ENCODE measurements around the gene OBP2B.

Gene OBP2B

DNA sequence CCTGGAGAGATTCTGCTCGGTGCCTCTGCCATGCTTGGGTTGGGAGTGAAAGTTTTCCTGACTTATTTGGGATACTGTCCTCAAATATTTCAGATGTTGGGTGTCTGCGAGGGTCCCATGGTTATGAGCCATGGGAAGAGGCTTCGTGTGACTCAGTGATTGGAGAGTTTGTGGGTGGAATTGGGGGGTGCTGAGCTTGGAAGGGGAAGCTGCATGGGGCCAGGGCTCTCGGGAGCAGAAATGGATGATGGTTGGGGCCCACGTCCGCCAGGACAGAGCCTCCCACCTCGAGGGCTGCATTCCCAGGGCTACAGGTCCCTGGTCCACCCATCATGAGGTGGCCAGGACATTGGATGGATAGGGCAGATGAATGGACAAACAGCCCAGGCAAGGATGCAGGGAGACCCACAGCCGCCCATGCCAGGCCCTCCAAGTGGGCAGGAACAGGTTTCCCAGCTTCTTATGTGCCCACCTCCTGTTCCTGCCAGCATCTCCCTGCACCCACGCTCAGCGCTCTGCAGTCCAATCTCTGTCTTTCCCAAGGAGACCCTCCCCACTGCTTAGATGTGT is 5.5 kb downstream of the OBP2B start:
- DNase-seq: no peak
- H3K27ac ChIP-seq: no peak overlapping the region
- H3K9me3 ChIP-seq (ENCODE audit: severe bottlenecking): no peaks in the 10 kb centered on the region
- no peaks in the 10 kb centered on the region for H3K27me3 ChIP-seq (ENCODE audit: insufficient read depth, low read depth, severe bottlenecking)
- no peaks in the 10 kb centered on the region for H3K36me3 ChIP-seq
- no peak overlapping the region for H3K4me3 ChIP-seq (ENCODE audit: low read depth, low read length)
- TF ChIP-seq CTCF (IDR thresholded peaks at IDR 0.05; ENCODE audit: low read depth, low read length): no peak

GRCh38 chr9:133202688-133203453 is 6.2 kb downstream of the OBP2B start:
- H3K4me3 ChIP-seq (ENCODE audit: low read depth, low read length): no peak overlapping the region
- no peak for TF ChIP-seq CTCF (IDR thresholded peaks at IDR 0.05; ENCODE audit: low read depth, low read length)
- H3K27ac ChIP-seq: no peak overlapping the region
- DNase-seq: no peak
- no peaks in the 10 kb centered on the region for H3K36me3 ChIP-seq
- no peaks in the 10 kb centered on the region for H3K27me3 ChIP-seq (ENCODE audit: insufficient read depth, low read depth, severe bottlenecking)
- no peaks in the 10 kb centered on the region for H3K9me3 ChIP-seq (ENCODE audit: severe bottlenecking)

DNA sequence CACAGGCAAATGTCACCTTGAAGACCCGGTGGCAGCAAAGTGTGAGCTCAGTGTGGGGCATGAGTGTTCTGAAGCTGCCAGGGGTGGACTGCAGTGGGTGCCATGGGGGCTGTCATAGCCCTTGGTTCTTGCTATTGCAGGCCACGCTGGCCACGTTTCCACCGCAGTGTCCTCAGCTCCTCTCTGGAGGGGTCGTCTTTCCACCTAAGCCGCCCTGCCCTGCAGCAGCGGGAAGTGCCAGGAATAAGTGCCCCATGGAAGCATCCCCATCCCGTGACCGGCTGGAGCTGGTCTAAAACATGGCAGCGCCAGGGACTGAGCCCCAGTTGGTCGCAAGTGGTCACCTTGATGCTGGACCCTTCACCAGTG is 6.9 kb downstream of the OBP2B start:
- Histone ChIP-seq H3K27ac (no peak overlapping the region), H3K27me3 (ENCODE audit: insufficient read depth, low read depth, severe bottlenecking) (no peaks in the 10 kb centered on the region), H3K4me3 (ENCODE audit: low read depth, low read length) (no peak overlapping the region), H3K36me3 (no peaks in the 10 kb centered on the region), H3K9me3 (ENCODE audit: severe bottlenecking) (no peaks in the 10 kb centered on the region)
- TF ChIP-seq CTCF (IDR thresholded peaks at IDR 0.05; ENCODE audit: low read depth, low read length): no peak
- DNase-seq: no peak

DNA sequence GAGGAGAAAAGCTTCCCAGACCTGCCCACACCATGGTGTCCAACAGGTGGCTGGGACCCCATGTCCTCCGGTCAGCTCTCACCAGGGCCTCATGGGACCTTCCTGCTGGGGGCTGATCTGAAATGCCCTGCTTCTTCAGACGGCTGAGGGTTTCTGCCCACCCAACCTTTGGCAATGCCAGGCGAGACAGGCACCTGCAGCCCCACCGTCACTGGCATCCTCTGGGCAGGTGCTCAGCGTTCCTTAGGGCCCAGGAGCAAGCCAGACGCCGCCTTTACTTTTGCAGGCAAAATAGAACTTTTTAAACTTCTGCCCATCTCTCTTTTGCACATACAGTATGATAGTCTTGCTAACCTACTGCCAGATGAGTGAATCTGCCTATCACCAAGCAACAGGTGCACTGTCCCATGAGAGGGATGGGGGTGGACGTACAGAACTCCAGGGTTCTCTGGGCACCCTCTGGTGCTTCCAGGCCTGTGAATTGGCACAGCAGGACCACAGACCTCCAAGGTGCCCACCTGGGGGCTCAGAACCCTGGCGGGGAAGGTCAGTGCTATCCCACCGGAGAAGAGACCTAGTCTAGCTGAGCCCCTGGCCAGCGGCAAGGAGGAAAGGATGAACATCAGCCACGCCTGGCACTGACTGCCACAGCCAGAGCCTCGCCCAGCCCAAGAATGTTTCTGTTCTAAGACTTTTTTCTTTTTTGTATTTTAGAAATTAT is 7.5 kb downstream of the OBP2B start:
- Histone ChIP-seq H3K27ac (no peak overlapping the region), H3K9me3 (ENCODE audit: severe bottlenecking) (no peaks in the 10 kb centered on the region), H3K36me3 (no peaks in the 10 kb centered on the region), H3K4me3 (ENCODE audit: low read depth, low read length) (no peak overlapping the region), H3K27me3 (ENCODE audit: insufficient read depth, low read depth, severe bottlenecking) (no peaks in the 10 kb centered on the region)
- no peak for DNase-seq
- no peak for TF ChIP-seq CTCF (IDR thresholded peaks at IDR 0.05; ENCODE audit: low read depth, low read length)

- Histone ChIP-seq H3K36me3 (no peaks in the 10 kb centered on the region), H3K9me3 (ENCODE audit: severe bottlenecking) (no peaks in the 10 kb centered on the region), H3K27ac (no peak overlapping the region), H3K27me3 (ENCODE audit: insufficient read depth, low read depth, severe bottlenecking) (no peaks in the 10 kb centered on the region), H3K4me3 (ENCODE audit: low read depth, low read length) (no peak overlapping the region)
- no peak for TF ChIP-seq CTCF (IDR thresholded peaks at IDR 0.05; ENCODE audit: low read depth, low read length)
- no peak for DNase-seq
These were observed 8.4 kb downstream of the OBP2B start for GRCh38 chr9:133200631-133201030.
